OCI-LY7 (cell line): ENCODE data around the gene ZNF804A.

Experiments
- CTCF ChIP-seq: fragments of 200-600 bp; sonication (generic); conservative IDR thresholded peaks from 2 replicates; pipeline ENCODE4 v1.5.1; 2014; ENCODE audit warnings: mild to moderate bottlenecking, antibody characterized with exemption, low read length, moderate library complexity, mixed read lengths
- EZH2phosphoT487 ChIP-seq: fragments of 200-600 bp; sonication (generic); IDR thresholded peaks from 2 replicates; pipeline ENCODE4 v1.6.1; 2018; ENCODE audit warnings: low read depth, borderline replicate concordance, mild to moderate bottlenecking, mixed run types, antibody characterized with exemption, low read length, moderate library complexity, mixed read lengths

GRCh38 chr2:184906709-184907108 lies 308.4 kb downstream of the ZNF804A start:
- TF ChIP-seq CTCF (no peak), EZH2phosphoT487 (no peak)
